ENCODE data around the gene SERPINB13.
"Not testable (repeated sequence)": the region's sequence is repeated elsewhere in the genome, so short reads cannot be mapped to it uniquely, and the experiment has no call there.

The SERPINB13 gene

DNA sequence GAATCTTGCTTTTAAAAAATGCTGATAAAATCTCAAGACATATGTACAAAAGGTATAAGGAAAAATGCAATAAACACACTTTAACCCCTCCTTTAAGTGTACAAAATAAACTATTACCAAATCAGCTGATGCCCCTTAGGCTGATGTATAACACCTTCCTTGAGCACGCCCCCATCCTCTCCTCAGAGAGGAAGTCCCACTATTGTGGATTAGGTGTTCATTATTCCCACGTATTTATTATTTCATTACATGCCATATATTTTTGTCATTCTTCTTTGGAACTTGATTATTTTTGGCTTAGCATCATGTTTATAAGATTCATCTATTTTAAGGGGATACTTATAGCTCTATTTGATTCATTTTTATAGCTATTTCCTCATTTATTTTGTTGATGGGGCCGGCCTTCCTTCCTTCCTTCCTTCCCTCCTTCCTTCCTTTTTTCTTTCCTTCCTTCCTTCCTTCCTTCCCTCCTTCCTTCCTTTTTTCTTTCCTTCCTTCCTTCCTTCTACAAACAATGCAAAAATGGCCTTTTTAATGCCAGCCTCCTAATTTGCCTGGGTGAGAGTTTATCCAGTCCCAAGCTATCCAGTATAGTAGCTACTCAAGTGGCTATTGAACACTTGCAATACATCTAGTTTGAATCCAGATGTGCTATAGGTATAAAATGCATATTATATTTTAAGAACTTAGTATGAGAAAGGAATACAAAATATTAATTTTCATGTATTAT lies 4.0 kb downstream of the SERPINB13 start:
- no peak for DNase-seq

DNA sequence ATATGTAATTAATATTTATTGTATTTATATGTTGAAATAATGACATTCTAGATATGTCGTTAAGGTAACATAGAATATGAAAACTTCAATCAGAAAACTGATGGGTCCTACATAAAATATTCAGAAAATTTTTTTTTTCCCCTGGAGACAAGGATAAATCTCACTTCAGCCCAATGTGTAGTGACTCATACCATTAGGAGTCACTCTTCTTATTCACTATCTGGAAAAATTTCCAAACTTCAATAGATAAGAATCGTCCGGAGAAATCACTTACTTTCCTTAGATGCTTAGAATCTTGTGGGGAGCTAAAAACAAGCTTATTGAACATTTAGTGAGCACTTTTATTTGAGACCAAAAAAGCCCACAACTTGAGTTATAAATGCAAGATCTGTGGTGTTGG lies 4.6 kb downstream of the SERPINB13 start:
- peak; percentile 19 for DNase-seq

DNA sequence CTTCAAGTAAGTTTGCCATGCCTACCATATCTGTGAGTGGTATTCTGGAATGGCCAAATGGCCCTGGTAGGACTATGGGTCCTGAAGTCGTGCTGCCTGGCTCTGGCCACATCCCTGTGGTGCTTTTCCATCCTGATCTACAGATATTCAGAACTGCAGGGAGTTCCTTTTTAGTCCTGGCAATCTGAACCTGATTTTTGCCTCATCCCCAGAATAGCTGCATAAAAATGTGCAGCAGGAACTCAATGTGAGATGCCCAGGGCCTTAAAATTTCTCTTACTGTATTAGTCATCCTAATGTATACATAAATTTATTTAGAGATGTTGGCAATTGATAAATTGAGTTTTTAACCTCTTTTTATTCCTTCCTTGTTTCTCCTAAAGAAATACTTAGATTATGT lies 5.3 kb downstream of the SERPINB13 start:
- no peak for DNase-seq

DNA sequence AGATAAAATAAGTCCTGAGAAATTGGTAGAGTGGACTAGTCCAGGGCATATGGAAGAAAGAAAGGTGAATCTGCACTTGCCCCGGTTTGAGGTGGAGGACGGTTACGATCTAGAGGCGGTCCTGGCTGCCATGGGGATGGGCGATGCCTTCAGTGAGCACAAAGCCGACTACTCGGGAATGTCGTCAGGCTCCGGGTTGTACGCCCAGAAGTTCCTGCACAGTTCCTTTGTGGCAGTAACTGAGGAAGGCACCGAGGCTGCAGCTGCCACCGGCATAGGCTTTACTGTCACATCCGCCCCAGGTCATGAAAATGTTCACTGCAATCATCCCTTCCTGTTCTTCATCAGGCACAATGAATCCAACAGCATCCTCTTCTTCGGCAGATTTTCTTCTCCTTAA lies 9.8 kb downstream of the SERPINB13 start:
- no peak for DNase-seq

DNA sequence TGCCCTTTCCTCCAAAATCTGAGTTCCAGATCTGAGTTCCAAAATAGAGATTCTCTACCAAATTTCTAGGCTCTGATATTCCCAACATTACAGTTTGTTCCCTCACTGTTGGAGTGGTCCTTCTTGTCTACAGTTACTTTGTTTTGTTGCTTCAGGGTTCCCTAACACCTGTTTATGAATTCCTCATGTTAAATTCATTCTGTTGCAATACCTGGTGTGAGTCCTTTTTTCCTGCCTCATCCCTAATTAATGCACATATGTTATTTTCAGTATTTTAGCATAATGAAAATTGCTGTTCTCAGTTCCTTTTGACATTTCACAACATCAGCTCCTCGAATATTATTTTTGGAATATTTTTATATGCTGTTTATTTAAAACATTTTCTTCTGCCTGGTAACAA lies 16.2 kb downstream of the SERPINB13 start:
- no peak for DNase-seq

DNA sequence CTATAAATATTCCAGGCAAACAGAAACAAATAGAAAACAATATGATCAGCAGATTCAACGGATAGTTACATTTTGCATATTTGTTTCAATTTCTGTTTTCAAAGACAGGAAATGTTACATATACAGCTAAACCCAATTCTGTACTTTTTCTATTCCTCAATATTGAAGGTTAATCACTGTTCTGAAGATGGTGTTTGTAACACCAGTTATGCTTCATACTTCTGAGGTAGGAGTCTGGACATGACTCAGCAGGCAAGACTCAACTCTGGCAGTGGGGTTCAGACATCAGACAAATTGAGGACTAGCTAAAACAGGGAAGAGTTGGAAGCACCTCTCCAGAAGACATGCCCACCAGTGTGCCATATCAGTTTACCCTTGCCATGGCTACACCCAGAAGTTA lies 16.6 kb downstream of the SERPINB13 start:
- DNase-seq, result peak; percentile 34

DNA sequence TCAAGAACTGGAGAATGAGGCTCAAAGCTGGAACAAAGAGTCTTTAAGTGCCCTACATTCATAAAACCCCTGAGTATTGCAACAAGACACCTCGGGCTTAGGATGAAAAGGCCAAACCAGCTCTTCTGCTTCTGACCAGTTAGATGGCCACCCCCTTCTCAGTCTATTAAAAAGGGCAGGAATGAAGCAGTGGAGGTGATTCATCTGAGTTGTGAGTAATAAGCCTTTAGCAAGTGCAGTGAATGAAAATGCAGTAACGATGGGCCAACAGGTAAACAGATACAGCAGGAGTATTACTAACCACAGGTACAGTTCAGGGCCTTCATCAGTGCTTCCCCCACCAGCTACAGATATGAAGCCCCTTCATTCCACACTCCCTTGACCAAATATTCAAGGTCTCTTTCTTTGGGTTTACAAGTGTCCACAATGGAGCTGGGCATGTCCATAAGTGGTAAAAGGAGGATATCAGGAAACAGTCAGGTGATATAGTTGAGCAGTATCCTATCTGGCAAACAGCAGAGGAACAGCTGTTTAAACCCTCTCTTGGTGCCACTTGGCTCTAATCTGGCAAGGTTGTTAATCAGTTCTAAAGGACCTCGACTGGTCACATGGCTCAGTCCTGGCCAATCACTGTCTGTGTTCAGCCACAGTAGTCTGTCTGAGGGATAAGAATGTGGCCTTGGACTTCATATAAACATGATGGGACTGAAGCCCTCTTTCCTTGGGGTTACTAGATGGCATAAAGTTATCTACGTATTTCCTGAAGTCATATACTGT lies 17.8 kb downstream of the SERPINB13 start:
- DNase-seq, result peak; percentile 17

DNA sequence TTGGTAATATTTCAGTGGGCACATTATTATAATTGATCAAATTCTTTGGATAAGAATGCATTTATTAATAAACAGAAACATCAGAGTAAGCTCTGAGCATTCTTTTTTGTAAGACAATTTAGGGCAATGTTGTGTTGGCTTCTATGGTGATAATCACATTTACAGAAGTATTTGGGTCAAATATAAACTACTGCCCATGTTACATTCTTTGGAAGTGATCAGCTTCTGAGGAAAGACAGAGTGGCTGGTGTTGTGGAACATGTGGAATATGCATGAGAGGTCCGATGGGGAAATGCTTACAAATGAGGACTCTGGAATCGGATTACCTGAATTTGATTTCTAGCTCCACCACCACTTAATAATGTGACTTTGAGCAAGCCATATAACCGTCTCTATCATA lies 19.4 kb downstream of the SERPINB13 start:
- DNase-seq, result peak; percentile 14

DNA sequence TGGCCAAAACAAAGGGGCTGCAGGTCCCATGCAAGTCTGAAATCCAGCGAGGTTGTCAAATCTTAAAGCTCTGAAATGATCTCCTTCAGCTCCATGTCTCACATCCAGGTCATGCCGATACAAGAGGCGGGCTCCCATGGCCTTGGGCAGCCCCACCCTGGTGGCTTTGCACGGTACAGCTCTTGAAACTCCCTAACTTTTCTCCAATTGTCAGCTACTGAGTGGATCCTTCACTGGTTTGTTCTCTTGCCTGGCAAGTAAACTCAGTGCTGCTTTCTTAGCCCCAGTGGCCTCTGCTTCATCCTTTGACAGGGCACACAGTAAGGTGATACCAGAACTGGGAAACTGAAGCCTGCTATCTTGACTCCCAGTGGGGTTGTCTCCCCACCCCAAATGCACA lies 26.3 kb downstream of the SERPINB13 start:
- DNase-seq, result no peak

DNA sequence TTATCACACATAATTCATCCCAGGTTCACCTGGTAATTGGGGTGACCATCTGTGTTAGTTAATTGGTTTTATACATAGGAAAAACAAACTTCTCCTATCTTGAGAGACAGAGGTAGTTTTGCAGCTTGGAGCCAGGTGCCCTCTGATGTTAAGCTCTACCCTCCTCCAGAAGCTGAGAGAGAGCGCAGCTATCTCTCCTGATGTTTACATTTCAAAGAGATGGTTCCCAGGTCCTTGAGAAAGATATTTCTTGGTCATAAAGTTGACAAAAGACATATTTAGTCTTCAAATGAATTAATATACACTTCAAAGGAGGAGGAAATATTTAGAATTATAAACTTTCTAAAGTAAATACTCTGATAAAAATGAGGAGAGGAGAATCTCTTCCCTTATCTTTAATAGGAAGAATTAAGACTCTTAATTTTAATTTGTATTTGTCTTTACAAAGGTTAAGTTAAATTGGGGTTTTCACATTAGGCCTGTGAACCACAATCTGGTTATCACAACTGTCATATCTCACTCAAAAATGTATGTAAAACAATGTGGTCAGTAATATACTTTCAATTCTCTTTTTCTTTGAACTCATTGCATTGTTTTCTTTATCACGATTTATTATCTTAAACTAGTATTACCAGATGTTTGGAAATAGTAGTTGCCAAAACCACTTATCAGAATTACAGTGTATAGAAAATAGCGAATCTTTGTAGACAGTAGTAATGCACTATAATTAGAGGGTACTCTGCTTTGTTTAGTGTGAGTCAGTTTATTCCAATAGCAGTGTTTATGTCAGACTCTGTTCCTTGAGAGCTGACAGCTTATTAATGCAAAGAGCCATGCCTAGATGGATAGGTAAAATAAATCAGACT lies 30.1 kb downstream of the SERPINB13 start:
- DNase-seq, result peak; percentile 5

DNA sequence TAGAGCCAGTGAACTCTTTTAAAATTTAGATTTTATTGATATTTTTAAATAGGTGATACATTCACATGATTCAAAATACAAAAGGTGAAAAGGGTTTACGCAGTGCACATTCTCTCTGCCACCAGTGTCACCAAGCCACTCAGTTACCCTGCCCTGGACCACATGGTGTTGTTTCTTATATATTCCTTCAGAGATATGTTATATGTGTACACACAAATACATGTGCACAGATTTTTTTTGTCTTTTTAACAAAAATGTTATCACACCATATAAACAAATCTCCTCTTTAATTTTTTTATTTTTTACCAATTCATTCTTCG lies 30.7 kb downstream of the SERPINB13 start:
- no peak for DNase-seq

DNA sequence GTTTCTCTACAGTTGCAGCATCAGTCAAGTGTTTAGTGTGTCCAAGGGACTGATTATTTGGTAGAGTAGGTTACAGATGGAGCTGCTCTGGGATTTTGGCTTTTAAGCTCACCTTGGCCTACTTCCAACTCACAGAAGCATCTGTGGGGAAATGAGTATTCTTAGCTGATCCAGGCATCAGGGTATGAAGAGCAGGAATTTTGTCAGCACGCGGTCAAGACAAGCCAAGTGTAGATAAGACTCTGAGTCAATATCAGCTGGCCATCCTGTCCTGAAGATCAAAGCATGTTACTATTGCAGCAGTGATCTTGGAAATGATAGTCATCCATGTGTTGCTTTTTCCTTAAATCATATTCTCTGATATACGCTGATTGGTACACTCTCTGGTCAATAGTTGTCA lies 32.5 kb downstream of the SERPINB13 start:
- no peak for DNase-seq

DNA sequence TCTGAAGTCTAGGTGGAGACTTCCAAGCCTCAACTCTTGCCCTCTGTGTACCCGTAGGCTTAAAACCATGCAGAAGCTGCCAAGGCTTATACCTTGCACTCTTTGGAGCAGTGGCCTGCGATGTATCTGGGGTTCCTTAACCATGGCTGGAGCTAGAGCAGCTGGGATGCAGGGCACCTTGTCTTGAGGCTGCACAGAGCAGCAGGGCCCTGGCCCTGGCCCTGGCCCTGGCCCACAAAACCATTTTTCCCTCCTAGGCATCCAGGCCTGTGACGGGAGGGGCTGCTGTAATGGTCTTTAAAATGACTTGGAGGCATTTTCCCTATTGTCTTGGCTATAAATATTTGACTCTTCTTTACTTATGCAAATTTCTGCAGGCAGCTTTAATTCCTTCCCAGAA lies 37.7 kb downstream of the SERPINB13 start:
- no peak for DNase-seq

DNA sequence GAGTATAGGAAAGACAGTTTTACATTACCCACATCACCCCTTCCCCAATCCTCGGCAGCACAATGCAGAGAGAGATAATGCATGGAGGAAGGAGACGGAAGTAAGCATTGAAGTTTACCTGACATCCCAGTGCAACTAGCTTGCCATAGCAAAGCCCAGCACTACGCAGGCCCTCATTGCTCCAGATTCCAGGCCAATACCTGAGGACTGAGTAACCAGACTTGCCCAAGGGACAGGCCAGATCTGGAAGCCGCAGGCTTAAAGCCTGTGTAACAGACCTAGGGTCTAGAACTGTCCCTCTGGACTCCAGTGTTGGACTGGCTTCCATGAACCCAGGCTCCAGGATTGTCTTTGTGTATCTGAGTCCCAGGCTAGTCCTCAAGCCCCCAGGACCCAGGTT lies 39.3 kb downstream of the SERPINB13 start:
- no peak for DNase-seq

DNA sequence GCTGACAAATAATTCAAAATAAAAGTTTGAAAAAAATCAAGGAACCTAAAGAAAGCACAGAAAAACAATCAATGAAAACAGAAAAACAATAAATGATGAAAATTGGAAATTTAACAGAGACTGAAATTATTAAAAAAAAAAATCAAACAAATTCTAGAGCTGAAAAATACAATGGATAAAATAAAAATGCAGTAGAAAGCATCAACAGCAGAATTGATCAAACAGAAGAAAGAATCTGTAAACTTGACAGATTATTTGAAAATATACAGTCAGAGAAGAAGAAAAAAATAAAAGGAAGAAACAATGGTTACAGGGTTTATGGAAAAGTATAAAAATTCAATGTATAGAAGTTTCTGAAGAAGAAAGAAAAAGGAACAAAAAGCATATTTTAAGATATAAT lies 40.7 kb downstream of the SERPINB13 start:
- DNase-seq, result no peak

DNA sequence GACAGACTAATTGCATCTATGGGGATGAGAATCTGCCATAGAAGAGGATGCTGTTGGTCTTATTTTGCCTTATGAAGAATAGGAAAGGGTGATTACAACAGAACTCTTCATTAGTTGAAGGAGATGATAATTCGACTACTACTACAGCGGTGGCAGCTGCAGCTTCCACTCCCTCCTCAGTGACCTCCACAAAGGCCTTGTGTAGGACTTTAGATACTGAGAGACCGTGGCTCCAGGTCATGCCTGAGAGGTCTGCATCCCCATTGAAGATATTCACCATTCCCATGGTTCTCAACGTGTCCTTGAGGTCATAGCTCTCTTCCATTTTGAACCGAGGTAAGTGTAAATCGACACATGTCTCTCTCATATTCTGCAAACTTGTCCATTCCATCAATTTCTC lies 50.6 kb downstream of the SERPINB13 start:
- no peak for DNase-seq

DNA sequence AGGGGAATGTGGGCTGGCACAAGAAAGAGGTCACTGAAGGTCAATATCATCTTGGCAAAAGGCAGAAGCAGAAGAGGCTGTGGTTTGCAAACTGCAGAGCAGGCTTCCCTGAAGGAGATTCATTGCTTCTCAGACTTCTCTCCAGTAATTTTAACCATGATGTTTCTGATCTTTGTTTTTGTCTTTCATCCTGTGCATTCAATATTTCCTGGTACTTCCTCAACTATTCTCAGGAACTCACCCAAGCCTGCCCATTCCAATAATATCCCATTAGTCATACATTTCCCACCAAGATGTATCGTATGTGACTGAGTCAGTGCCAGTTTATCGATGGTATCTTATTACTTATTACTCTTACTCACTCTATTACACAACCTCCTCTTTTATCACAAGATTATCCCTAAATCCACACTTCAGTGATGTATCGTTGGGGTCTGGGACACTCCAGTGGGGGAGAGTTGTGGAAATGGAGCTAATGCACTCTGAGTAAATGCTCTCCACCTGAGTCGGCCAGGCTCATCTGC lies 54.1 kb downstream of the SERPINB13 start:
- peak; percentile 68 for DNase-seq

DNA sequence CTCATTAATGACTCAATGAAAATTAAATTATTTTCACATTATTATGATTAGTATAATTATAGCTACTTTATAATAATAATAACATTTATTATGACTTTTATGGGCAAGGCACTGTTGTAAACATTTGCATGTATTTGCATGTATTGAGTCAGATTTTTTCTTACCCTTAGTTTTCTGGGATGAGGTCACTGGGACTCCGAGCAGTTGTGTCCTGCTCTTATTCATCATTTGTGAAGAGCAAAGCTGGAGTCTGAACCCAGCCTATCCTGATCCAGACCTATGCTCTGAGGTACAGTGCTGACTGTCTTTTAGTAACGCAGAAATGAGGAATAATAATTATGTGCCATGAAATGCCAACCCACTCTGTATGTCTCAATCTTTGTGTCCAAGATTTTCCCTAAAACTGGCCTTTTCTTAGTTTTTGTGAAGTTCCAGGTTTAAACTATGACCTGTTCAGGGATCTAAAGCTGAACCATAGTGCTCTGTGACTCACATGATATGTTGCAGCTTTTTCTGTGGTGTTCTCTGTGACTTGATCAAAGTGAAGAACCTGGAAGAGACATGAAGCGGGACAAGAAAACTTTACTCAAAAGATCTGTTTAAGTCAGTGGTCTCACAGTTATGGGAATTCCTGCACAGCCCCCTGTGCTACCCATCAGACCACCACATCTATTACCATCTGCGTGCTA lies 55.7 kb downstream of the SERPINB13 start:
- DNase-seq, result not testable (repeated sequence)

DNA sequence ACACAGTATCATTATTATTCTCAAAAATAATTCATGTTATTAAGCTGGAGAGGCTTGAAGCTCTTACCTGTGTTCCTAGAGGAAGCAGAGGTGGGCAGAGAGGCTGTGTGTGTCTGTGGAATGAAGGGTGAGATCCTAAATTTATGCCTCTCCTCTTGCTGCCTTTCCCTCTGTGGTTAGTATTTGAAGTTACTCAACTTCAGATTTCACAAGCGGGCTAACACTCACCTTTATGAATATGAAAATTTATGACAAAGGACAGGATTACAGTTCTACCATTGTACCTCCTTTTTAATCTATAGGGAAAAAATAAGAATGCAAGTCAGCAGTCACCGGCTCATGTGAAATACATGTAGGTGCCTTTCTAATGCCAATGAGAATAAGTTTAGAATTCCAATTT lies 57.0 kb downstream of the SERPINB13 start, which contains the start of gene SERPINB4:
SERPINB4 (minus strand) TSS at position 115 of the 400 bp plus-strand sequence. CDS start 679 bp downstream, outside the sequence.
- DNase-seq, result not testable (repeated sequence)

DNA sequence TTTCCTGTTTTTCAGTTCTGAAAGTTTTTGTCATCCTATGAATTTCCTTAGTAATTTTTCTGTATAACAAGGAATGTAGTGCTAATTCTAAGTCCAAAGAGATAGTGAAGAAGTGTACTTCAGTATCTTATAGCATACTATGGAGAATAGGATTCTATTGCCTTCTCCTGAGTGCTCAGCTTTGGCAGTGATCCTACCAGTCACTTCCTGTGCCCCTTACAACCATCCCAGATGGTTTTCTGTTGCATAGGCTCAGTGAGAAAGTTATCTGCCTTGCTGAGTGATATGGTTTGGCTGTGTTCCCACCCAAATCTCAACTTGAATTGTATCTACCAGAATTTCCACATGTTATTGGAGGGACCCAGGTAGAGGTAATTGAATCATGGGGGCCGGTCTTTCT lies 57.6 kb downstream of the SERPINB13 start:
- DNase-seq, result not testable (repeated sequence)

DNA sequence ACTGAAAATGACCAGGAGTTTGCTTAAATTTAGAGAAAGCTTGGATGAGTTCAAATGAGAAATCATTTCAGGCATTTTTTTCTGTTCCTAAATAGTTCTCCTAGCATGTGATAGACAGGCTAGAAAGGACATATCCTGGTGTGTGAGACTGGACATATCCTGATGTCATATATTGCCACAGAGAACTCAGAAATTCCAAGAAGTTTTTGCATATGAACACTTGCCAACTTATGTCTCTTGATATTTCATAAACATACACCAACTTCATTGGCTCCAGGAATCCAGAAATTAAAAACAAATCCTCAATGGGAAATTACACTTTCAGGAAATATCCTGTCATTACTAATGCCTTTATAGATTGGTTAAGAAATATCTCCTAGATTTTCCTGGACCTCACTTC lies 59.8 kb downstream of the SERPINB13 start:
- peak; percentile 53 for DNase-seq

DNA sequence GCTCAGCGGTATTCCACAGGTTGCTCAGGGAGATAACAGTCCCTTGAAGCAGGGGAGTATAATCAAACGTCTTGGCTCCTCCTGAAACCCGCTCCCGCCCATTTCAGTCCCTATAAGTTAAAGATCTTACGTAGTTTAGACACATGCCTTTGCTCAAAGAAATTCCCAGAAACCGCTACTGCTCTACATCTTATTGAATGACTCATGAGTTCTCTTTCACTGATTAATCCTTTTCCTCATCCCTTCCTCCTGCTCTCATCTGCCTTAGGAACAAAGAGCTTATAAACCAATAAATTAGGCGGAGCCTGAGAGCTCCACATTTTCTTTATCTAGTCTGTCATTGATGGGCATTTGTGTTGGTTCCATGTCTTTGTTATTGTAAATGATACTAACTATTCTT lies 61.1 kb downstream of the SERPINB13 start:
- peak; percentile 81 for DNase-seq
